MM.1S (cell line): ENCODE measurements around the gene YBEY.

ENCODE experiments used
- DNase-seq: peaks from one replicate; pipeline ENCODE4 v3.0.0-alpha.2; 2015
- H2AFZ ChIP-seq: fragments of 300-600 bp; sonication (generic); 2 replicates; pipeline ENCODE4 v1.6.0; 2016; ENCODE audit warnings: antibody characterized with exemption, low read length
- H3F3A ChIP-seq: fragments of 300-600 bp; sonication (generic); 2 replicates; pipeline ENCODE4 v1.6.1; 2016; ENCODE audit warnings: mild to moderate bottlenecking, antibody characterized with exemption, low read length, moderate library complexity, mixed read lengths; ENCODE audit not compliant: insufficient read depth
- H3K27ac ChIP-seq: fragments of 300-600 bp; sonication (generic); 2 replicates; pipeline ENCODE4 v1.5.1; 2016; ENCODE audit warnings: mild to moderate bottlenecking, low read length
- H3K27me3 ChIP-seq: fragments of 300-600 bp; sonication (generic); replicated peaks from 2 replicates; pipeline ENCODE4 v1.6.0; 2016; ENCODE audit warnings: low read length; ENCODE audit not compliant: insufficient read depth
- H3K36me3 ChIP-seq: fragments of 300-600 bp; sonication (generic); replicated peaks from 2 replicates; pipeline ENCODE4 v1.6.1; 2016; ENCODE audit warnings: mild to moderate bottlenecking, low read length, mixed read lengths; ENCODE audit not compliant: insufficient read depth
- H3K4me1 ChIP-seq: fragments of 300-600 bp; sonication (generic); 2 replicates; pipeline ENCODE4 v1.6.1; 2016; ENCODE audit warnings: low read length, mixed read lengths
- H3K4me2 ChIP-seq: fragments of 300-600 bp; sonication (generic); 2 replicates; pipeline ENCODE4 v1.6.0; 2016; ENCODE audit warnings: low read depth, low read length
- H3K4me3 ChIP-seq: fragments of 300-600 bp; sonication (generic); 2 replicates; pipeline ENCODE4 v1.5.1; 2016; ENCODE audit warnings: low read length, mixed read lengths
- H3K79me2 ChIP-seq: fragments of 300-600 bp; sonication (generic); 2 replicates; pipeline ENCODE4 v1.6.1; 2016; ENCODE audit warnings: mixed run types, low read length, mixed read lengths
- H3K9ac ChIP-seq: fragments of 300-600 bp; sonication (generic); 2 replicates; pipeline ENCODE4 v1.6.1; 2016; ENCODE audit warnings: low read length, mixed read lengths
- H3K9me2 ChIP-seq: fragments of 300-600 bp; sonication (generic); replicated peaks from 2 replicates; pipeline ENCODE4 v1.6.1; 2016; ENCODE audit warnings: mild to moderate bottlenecking, low read length, mixed read lengths; ENCODE audit not compliant: insufficient read depth
- H3K9me3 ChIP-seq: fragments of 300-600 bp; sonication (generic); replicated peaks from 2 replicates; pipeline ENCODE4 v1.6.1; 2016; ENCODE audit warnings: mild to moderate bottlenecking, low read length, mixed read lengths; ENCODE audit not compliant: insufficient read depth
- H4K20me1 ChIP-seq: fragments of 300-600 bp; sonication (generic); 2 replicates; pipeline ENCODE4 v1.6.1; 2016; ENCODE audit warnings: mild to moderate bottlenecking, low read length, moderate library complexity, mixed read lengths; ENCODE audit not compliant: insufficient read depth
- EZH2 ChIP-seq: fragments of 300-600 bp; sonication (generic); optimal IDR thresholded peaks from 2 replicates; pipeline ENCODE3; 2017; ENCODE audit warnings: low read depth, mild to moderate bottlenecking, antibody characterized with exemption, low read length, mixed read lengths
- EZH2phosphoT487 ChIP-seq: fragments of 300-600 bp; sonication (generic); IDR thresholded peaks from 2 replicates; pipeline ENCODE4 v1.6.1; 2018; ENCODE audit warnings: antibody characterized with exemption, low read length
- TF ChIP-seq, protein P1 (sequence below): fragments of 300-600 bp; sonication (generic); IDR thresholded peaks from 2 replicates; pipeline ENCODE4 v1.5.1; 2016; ENCODE audit warnings: antibody characterized with exemption, low read length, mixed read lengths

Gene YBEY

GRCh38 chr21:46316708-46317324, 30.7 kb downstream of the YBEY start:
- no peak overlapping the region for H3K27ac ChIP-seq

GRCh38 chr21:46317710-46318463, 31.7 kb downstream of the YBEY start:
- Histone ChIP-seq H3K36me3 (no peaks in the 10 kb centered on the region), H3K4me2 (no peak overlapping the region), H3K4me3 (no peak overlapping the region), H4K20me1 (no peaks in the 10 kb centered on the region), H2AFZ (no peak overlapping the region), H3K27me3 (no peaks in the 10 kb centered on the region), H3F3A (peaks cover 15% of the 10 kb centered on the region), H3K9me3 (no peaks in the 10 kb centered on the region), H3K4me1 (peaks cover 7% of the 10 kb centered on the region), H3K9me2 (no peaks in the 10 kb centered on the region), H3K9ac (no peak overlapping the region), H3K27ac (no peak overlapping the region), H3K79me2 (peaks cover 22% of the 10 kb centered on the region)
- DNase-seq = no peak
- TF ChIP-seq EZH2phosphoT487 = no peak
- TF ChIP-seq, protein P1, sequence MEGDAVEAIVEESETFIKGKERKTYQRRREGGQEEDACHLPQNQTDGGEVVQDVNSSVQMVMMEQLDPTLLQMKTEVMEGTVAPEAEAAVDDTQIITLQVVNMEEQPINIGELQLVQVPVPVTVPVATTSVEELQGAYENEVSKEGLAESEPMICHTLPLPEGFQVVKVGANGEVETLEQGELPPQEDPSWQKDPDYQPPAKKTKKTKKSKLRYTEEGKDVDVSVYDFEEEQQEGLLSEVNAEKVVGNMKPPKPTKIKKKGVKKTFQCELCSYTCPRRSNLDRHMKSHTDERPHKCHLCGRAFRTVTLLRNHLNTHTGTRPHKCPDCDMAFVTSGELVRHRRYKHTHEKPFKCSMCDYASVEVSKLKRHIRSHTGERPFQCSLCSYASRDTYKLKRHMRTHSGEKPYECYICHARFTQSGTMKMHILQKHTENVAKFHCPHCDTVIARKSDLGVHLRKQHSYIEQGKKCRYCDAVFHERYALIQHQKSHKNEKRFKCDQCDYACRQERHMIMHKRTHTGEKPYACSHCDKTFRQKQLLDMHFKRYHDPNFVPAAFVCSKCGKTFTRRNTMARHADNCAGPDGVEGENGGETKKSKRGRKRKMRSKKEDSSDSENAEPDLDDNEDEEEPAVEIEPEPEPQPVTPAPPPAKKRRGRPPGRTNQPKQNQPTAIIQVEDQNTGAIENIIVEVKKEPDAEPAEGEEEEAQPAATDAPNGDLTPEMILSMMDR = no peak
- no peak for TF ChIP-seq EZH2

More at GRCh38 chr21:46316708-46317324, 30.7 kb downstream of the YBEY start:
- H3K9ac ChIP-seq = no peak overlapping the region
- H4K20me1 ChIP-seq = no peaks in the 10 kb centered on the region
- H3K9me3 ChIP-seq = no peaks in the 10 kb centered on the region
- TF ChIP-seq, protein P1 = no peak
- no peak for TF ChIP-seq EZH2
- no peak for DNase-seq
- peaks cover 9% of the 10 kb centered on the region; the same call in 1 of the 2 replicates for H3F3A ChIP-seq
- H3K9me2 ChIP-seq = no peaks in the 10 kb centered on the region
- H3K36me3 ChIP-seq = no peaks in the 10 kb centered on the region
- no peak overlapping the region for H3K4me2 ChIP-seq
- H2AFZ ChIP-seq = no peak overlapping the region
- peaks cover 11% of the 10 kb centered on the region for H3K79me2 ChIP-seq
- no peaks in the 10 kb centered on the region for H3K27me3 ChIP-seq
- H3K4me1 ChIP-seq = no peaks in the 10 kb centered on the region
- no peak overlapping the region for H3K4me3 ChIP-seq

DNA sequence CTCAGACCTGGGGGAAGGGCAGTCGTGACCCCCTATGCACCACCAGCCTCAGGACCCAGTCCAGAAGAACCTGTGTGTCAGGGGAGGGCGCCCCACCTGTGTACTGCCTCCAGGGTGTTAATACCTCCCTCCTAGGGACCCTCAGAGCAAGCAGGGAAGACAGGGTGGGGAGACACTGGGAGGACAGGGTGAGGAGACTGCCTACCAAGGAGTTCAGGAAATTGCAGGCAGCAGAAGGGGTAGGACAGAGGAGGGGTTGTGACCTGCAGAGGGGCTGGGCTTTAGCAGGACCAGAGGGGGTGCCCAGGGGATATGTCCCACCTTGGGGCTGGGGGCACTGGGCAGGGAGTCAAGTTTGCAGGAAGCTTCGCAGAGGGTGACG, 32.3 kb downstream of the YBEY start:
- no peak for TF ChIP-seq EZH2
- TF ChIP-seq, protein P1 = no peak
- TF ChIP-seq EZH2phosphoT487 = no peak
- H4K20me1 ChIP-seq = no peaks in the 10 kb centered on the region
- peaks cover 15% of the 10 kb centered on the region for H3F3A ChIP-seq
- H3K4me2 ChIP-seq = no peak overlapping the region
- no peaks in the 10 kb centered on the region for H3K9me2 ChIP-seq
- peaks cover 28% of the 10 kb centered on the region for H3K79me2 ChIP-seq
- no peaks in the 10 kb centered on the region for H3K36me3 ChIP-seq
- no peak overlapping the region for H3K9ac ChIP-seq
- H2AFZ ChIP-seq = no peak overlapping the region
- no peak overlapping the region for H3K27ac ChIP-seq
- peaks cover 7% of the 10 kb centered on the region for H3K4me1 ChIP-seq
- DNase-seq = no peak
- H3K27me3 ChIP-seq = no peaks in the 10 kb centered on the region
- no peak overlapping the region for H3K4me3 ChIP-seq
- H3K9me3 ChIP-seq = no peaks in the 10 kb centered on the region
